ENCODE measurements around the gene GALR2.

The GALR2 gene

DNA sequence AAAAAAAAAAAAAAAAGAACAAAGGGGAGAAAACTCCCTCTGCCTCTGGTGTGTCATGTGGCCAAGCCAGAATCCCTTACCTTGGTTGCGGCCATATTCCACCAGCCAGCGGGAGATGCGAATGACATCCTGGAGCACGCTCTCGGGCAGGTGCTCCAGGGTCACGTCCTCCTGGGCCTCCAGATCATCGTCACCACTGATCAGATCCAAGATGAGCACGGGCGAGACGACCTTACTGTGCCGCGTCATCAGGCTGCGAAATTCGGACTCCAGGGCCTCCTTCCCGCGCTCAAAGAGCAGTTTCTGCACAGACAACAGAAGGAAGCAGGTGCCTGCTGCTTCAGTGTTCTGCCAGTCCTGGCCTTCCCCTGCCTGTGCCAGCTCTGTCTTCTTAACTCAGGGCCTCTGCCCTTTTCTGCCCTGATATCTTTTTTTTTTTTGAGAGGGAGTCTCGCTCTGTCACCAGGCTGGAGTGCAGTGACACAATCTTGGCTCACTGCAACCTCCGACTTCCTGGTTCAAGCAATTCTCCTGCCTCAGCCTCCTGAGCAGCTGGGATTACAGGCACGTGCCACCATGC, 23.2 kb downstream of the GALR2 start:
- DNase-seq: no peak

GRCh38 chr17:76102944-76103273, 28.3 kb downstream of the GALR2 start:
- DNase-seq: no peak

DNA sequence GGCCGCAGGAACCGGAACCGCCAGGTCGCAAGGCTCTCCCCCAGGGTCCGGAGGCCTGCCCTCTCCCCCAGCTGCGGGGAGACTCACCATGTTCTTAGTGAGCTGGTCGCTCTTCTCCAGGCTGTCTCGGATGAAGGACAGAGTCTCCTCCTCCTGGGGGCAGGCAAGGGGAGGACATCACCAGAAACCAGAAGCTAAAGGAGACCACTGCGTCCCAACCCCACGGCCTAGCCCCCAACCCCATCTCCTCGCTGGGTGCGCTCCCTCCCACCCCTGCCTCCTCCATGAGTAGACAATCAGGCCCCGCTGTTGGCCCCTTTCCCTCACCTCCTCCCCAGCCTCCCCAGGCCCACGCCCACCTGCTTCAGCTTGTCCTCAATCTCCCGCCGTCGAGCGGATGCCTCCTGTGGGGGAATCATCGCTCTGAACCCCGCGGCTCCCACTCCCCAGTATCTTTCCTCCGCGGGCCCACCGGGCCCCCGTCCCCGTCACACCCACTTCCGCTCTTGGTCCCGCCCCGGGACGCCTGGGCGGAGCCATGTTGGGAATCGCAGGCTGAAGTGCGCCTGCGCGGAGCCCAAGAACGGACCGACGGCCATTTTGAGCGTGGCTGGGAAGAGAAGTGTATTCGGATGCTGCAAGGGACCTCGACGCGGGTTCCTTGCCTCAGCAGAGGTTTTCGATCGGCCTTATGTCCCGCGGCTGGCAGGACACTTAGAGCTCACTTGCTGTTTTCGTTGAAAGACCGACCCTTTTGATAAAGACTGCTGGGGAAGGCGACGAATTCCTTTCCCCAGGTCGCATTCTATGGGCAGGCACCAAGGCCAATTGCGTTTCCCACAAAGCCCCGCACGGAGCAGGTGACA, 28.9 kb downstream of the GALR2 start, which contains the start of gene EXOC7:
TSS of gene EXOC7 (minus strand) at position 514 of the 866 bp plus-strand sequence. CDS start at position 419, 95 bp downstream.
- peak; percentile 89 for DNase-seq

GRCh38 chr17:76104140-76104895, 29.7 kb downstream of the GALR2 start:
- DNase-seq: no peak

GRCh38 chr17:76104896-76105231, 30.3 kb downstream of the GALR2 start:
- DNase-seq: no peak

DNA sequence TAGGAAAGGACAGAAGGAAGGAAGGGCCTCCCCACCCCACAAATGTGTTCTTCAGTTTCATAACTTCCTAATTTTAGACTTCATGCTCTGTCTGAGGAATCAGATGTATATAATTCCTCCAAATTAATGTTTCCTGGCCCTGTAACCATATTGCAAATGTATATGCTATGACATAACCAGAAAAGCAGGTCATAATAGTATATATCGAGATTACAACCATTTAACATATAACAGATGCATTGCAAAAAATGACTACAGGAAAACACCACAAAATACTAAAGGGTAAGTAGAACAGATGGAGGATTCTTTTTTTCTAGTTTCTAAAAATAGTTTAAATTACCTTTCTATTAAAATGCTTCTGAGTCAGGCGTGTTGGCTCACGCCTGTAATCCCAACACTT, 32.1 kb downstream of the GALR2 start:
- DNase-seq: no peak

- DNase-seq: peak; percentile 18
Observed at GRCh38 chr17:76107509-76107908, 32.9 kb downstream of the GALR2 start.

DNA sequence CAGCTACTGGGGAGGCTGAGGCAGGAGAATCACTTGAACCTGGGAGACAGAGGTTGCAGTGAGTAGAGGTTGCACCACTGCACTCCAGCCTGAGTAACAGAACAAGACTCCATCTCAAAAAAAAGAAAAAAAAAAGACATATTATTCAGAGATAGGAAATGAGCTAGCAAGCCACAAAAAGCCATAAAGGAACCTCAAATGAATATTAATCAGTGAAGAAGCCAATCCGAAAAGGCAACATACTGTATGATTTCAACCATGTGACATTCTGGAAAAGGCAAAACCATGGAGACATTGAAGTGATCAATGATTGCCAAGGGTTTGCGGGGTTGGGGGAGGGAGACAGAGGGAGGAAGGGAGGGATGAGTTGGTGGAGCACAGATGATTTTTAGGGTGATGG, 37.4 kb downstream of the GALR2 start:
- no peak for DNase-seq

- DNase-seq: no peak
Observed at GRCh38 chr17:76115138-76115754, 40.7 kb downstream of the GALR2 start.

GRCh38 chr17:76119409-76120371, 45.1 kb downstream of the GALR2 start:
- no peak for DNase-seq

DNA sequence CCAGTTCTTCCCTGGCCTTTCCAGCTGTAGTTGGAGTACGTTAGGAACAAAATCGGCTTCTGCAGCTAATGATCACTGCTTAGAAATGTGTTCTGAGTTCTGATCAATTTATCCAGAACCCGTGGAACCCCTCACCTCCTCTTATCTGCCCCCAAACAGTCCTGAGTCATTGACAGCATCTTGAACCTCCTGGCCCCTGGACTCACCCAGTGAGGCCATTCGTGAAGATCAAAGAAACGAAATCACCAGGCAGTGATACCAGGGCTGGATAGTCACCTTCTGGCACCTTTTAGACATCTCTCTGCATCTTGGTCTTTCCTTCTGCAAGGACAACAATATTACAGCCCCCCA, 46.1 kb downstream of the GALR2 start:
- DNase-seq: no peak

GRCh38 chr17:76121932-76122430, 47.4 kb downstream of the GALR2 start:
- DNase-seq: peak; percentile 37

GRCh38 chr17:76122431-76123190, 48.0 kb downstream of the GALR2 start:
- DNase-seq: no peak

DNA sequence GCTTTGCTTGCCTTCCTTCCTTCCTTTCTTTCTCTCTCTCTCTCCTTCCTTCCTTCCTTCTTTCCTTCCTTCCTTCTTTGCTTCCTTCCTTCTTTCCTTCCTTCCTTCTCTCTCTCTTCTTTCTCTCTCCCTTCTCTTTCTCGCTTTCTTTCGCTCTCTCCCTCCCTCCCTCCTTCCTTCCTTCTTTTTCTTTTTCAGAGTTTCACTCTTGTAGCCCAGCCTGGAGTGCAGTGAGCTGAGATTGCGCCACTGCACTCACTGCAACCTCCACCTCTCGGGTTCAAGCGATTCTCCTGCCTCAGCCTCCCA, 48.6 kb downstream of the GALR2 start:
- no peak for DNase-seq

DNA sequence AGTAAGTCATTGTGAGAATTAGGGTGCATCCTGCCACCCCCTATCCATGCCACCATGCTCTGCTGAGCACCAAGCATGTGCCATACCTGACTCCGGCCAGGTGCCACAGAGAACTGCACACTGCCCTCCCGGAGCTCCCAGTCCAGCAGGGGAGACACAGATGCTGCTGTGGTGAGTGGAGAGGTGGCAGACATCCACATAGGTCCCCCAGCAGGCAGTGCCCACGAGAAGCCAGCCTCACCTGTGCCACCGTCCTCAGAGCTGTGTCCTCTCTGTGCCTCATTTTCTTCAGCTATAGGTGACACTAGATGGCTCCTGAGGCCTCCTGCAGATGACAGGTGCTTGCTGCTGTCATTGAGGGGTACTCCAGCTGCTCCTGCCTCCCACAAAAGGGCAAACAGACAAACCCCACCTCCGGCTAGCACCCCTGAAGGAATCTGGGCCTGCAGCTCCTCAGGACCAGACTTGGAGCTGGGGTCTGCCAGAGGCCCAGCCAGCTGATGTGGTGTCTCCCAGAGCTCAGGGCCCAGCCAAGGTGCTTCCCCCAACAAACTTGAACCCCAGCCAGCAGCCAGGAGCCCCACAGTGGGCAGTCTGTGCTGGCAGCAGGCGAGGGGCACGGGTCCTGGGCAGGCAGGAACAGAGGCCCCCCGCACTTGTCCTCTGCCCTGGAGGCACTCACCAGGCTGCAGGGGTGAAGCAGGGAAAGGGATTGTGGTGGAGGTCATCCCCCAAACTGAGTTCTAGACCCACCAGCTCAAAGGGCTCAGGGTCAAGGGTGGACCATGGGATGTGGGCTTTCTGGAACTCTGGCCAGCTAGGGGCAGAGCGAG, 49.4 kb downstream of the GALR2 start:
- no peak for DNase-seq

GRCh38 chr17:76124582-76125390, 50.2 kb downstream of the GALR2 start:
- DNase-seq: peak; percentile 26

DNA sequence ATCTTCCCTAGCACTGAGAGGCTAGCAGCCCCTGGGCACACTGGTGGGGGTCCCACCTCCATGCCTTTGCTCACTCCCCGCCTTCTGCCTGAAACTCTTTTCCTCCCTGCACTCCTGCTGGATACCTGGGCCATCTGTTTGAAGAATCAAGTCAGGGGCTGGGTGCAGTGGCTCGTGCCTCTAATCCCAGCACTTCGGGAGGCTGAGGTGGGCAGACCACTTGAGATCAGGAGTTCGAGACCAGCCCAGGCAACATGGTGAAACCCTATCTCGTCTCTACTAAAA, 50.8 kb downstream of the GALR2 start:
- no peak for DNase-seq

GRCh38 chr17:76125922-76126321, 51.3 kb downstream of the GALR2 start:
- DNase-seq: no peak

Measured in fibroblast of skin of back (primary cell).